NCI-H187 treated with DMSO at 0.1 percent for 48 hours (cell line): ENCODE results near the gene CEP95.
"Not testable (repeated sequence)": the region's sequence is repeated elsewhere in the genome, so short reads cannot be mapped to it uniquely, and the experiment has no call there.

ENCODE experiments used
- DNase-seq: peaks from one replicate; lab custom pipeline; 2025; lab: John Stamatoyannopoulos, UW

Gene CEP95, protein sequence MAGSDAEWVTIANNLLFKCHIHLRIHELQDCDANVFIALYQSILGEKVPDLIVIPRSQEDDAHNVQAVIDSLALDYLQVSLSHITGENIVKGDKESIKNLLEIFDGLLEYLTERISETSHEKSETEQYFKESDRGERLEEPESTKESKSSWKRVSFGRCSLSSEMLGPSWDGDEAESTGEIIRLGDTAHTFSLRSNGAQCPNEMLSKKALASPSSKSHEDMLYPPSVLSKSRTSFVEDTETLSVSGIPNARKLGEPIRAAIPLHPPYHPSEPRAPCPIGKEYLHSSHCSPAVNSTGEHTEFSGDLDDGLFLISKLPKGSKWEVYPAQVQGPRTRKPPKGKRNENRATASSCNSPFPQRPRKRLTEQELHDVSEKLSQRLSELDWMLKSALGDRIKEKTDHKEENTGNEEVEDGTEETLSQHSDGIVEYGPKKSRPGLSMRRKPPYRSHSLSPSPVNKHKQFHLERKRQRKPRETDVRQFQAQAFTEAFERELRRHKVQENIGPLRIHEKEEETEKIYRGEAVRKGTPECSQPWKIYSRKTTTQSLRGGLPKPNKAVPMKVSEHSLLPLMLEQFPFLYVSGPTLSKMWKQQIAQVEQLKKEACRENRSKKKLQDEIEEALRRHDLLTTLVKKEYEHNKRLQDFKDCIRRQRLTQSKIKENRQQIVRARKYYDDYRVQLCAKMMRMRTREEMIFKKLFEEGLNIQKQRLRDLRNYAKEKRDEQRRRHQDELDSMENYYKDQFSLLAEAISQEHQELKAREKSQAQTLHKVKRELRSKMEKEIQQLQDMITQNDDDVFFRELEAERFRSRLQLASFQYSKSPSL

DNA sequence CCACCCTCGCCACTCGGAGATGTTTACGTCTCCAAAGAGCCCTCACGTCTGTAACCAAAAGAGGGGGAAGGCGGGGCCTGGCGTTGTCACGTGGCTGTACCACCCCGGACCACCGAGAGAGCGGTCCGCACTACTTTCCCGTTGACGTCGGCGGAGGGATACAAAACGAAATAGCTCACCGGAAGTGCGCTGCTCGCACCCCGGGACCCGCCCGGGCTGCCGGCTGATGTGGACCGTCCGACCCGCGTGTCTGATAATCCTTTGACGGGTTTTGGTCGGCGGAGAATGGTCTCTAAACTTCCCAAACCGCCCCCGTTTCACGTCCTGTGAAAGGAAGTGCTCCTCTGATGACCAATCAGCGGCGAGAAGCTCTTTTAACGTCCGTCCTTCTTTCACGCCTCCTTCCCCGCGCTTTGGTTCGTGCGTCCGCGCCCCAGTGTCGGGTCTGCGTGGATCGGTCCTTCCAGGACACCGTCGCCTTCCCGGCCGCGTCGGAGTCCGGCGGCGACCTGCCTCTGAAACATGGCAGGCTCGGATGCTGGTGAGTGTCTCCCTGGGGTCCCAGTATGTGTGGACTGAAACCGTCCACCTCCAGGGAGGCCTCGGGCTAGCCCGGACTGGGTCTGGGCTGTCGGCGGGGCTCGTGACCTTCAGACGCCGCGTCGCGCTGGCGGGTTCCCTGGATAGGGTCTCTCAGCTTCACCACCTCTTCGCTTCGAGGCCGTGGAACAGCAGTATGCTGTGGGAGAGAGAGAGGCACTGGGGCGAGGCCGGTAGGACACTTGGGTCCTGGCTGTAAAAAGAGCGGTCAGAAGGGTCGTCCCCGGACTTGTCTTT is at the start of gene CEP95:
TSS of gene CEP95 (plus strand) at position 402 of the 837 bp plus-strand sequence. CDS start at position 523, 121 bp downstream.
- DNase-seq = peak; percentile 92

DNA sequence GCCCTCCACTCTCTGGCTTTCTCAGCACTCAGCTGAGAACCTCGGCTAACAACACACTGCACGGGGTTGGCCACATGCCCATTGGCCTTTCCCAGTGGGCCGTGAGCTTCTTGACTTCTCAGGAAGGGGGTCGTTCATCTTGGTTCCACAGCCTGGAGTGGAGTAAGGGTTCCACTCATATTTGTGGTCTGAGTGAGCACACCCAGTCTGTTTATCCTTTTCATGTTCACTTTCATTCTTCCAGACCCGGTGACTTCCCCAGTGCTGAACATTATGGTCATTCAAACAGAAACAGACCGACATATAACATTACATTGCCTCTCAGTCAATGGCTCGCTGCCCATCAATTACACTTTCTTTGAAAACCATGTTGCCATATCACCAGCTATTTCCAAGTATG is 49.6 kb upstream of the CEP95 start:
- no peak for DNase-seq

DNA sequence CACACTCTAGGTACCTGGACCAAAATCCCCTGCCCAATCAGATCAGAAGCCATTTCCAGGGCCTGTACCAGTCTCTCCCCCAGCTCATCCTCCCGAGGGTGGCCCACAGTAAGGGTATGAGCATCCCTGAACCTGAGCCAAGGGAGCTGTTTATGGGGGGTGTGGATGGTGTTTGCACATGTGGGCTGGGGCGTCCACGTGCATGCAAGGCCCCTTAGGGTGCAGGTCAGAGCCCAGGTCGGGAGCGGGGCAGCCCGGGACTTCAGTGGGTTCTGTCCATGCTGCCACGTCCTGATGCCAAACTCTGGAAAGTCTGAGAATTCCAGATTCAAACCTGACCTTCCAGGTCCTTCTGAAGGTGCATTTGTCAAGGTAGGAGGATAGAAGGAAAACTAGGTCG is 48.0 kb upstream of the CEP95 start:
- no peak for DNase-seq

DNA sequence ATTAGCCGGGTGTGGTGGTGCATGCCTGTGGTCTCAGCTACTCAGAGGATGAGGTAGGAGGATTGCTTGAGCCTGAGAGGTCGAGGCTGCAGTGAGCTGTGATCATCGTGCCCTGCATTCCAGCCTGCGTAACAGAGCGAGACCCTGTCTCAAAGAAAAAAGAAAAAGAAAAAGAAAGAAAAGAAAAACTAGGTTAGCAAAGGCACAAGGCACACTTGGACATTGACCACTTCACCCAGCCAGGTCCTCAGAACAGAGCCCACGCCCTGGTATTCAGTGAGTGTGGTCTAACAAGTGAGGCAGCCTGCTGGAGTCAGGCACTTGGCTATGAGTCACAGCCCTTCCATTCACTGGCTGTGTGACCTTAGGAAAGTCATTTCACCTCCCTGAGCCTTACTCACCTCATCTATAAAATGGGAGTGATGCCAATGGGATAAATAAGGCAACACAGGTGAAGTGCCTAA is 47.5 kb upstream of the CEP95 start:
- no peak for DNase-seq

DNA sequence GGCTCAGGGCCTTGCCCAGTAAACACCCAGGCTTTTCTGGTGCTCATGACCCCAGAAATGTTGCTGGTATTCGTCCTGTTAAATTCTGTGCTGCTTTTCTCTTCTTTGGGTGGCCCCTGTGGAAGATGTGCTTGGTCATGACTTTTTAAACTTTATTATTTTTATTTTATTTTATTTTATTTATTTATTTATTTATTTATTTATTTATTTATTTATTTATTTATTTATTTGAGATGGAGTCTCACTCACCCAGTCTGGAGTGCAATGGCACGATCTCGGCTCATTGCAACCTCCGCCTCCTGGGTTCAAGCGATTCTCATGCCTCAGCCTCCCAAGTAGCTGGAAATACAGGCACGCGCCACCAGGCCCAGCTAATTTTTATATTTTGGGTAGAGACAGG is 47.0 kb upstream of the CEP95 start:
- DNase-seq = not testable (repeated sequence)

DNA sequence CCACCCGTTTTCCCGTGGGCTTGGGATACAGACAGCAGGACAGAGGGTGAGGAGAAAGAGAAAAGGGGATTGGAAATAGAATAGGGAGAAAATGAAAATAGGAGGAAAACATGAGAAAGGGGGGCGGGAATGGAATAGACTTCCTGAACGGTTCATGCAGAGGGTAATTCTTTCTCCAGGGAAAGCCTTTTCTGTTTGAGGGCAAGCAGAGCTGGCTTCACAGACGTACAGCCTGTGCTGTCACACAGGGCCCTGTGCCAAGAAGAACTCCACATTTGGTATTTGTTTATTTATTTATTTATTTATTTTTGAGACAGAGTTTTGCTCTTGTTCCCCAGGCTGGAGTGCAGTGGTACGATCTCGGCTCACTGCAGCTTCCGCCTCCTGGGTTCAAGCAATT is 45.8 kb upstream of the CEP95 start:
- DNase-seq = no peak

DNA sequence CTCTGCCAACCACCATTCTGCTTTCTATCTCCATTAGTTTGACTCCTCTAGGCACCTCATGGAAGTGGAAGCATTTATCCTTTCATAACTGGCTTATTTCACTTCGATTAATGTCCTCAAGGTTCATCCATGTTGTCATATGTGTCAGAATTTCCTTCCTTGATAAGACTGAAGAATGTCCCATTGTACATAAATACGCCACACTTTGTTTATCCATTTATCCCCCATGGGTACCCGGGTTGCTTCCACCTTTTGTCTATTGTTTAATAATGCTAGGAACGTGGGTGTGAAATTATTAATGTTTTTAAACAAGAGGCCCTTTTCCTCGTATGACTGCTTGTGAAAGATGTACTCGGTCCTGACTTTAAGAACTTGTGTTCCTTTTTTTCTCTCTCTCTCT is 45.0 kb upstream of the CEP95 start:
- no peak for DNase-seq

GRCh38 chr17:64466019-64466735 is 40.6 kb upstream of the CEP95 start:
- no peak for DNase-seq

DNA sequence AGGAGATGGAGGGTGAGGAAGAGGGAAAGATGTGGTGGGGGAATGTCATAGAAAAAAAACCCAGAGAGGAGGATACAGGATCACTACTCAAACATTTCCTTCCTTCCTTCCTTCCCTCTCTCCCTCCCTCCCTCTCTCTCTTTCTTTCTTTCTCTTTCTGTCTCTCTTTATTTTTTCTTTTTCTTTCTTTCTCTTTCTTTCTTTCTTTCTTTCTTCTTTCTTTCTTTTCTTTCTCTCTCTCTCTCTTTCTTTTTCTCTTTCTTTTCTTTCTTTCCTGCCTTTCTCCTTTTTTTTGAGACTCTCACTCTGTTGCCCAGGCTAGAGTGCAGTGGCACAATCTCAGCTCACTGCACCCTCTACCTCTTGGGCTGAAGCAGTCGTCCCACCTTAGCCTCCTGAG is 39.9 kb upstream of the CEP95 start:
- not testable (repeated sequence) for DNase-seq

DNA sequence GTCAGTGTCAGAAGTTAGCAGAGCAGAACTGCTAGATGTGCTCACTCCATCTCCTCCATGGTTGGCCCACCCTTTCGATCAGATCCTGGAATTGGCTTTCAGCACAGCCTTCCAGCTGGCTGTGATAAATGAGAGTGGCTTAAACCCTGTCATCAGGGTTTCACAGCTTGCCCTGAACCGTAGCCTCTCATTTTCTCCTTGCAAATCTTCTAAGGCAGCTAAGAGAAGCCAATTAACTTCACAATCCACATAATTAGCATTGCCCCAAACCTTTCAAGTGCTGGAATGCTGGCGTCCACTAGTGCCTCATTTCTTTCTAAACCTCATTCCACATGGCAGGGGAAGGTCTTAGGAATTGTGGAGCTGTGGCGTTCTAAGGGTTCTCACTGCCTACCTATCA is 36.2 kb upstream of the CEP95 start:
- no peak for DNase-seq

DNA sequence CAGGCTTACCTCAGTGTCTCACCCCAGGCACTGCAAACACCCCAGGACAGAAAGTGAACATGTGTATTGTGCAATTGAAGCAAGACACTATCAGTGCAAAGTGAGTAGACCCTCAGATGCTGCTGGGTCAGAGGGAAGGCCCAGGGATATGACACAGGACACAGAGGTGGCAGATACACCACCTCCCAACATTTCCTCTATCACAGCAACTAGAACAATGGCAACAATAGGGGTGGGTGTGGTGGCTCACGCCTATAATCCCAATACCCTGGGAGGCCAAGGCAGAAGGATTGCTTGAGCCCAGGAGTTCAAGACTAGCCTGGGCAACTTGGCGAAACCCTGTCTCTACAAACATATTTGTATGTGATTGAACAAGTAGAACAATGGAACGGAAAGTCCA is 35.3 kb upstream of the CEP95 start:
- DNase-seq = no peak

DNA sequence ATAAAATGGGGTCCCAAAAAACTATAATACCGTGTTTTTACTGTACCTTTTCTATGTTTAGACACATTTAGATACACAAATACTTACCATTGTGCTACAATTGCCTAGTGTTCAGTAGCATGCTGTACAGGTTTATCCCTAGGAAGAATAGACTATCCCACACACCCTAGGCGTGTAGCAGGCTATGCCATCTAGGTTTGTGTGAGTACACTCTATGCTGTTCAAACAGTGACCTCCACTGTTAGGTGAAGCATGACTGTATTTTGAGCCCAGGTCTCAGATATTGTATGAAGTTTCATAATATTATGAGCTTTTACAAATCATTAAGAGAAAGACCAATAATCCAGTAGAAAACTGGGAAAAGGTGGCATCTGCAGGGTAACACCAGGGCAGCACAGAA is 34.2 kb upstream of the CEP95 start:
- no peak for DNase-seq

GRCh38 chr17:64477849-64478248 is 28.9 kb upstream of the CEP95 start:
- DNase-seq = no peak

DNA sequence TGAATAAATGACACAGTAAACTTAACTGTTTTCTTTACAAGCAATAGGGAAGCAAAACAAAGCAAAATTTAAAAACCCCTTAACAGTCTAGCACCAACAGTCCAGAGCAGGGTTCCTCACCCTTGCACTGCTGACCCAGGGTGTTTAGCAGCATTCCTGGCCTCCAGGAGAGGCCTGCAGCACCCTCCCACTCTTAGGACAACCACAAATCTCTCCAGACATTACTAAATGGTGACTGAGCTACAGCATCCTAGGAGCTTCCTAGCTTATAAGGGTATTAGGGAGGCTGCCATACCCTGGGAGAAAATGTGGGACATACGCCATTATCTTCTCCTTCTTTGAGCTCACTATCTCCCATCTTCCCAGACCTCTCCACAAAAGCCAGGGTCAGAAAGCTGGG is 25.8 kb upstream of the CEP95 start:
- no peak for DNase-seq

- no peak for DNase-seq
Measured at GRCh38 chr17:64484380-64484779, 22.4 kb upstream of the CEP95 start.

DNA sequence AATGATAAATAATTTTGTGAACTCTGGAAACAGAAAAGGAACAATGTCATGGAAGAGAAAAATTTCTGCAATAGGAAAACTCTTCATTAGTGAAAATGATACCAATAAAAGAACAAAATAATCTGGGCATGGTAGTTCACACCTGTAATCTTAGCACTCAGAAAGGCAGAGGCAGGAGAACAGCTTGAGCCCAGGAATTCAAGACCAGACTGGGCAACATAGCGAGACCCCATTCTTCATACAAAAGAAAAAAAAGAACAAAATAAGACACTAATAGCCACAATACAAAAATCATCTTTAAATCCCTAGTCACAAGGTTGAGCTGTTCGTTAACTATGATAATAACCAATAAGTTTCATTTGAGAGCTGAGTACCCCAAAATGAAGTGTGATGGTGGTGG is 18.5 kb upstream of the CEP95 start:
- no peak for DNase-seq

- DNase-seq = no peak
Measured at GRCh38 chr17:64491034-64491860, 15.5 kb upstream of the CEP95 start.

DNA sequence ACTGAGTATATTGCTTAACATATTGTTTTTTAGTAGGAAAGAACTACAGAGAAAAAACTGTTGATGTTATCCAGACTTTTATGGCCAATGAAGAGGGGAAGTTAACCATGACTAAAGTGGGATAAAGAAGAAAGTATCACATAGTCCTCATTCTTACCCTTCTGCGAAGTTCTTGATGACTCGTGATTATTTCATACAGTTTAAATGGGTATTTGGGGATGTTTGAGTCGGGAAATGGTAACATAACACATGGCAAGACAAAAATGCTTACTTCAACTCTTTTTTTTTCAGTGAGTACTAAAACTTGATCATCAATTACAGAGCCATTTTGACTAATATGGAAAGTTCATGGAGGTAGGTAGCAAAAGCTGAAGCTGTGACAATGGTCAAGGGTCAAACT is 14.8 kb upstream of the CEP95 start:
- no peak for DNase-seq

GRCh38 chr17:64492481-64493109 is 14.2 kb upstream of the CEP95 start:
- no peak for DNase-seq

GRCh38 chr17:64494121-64494520 is 12.7 kb upstream of the CEP95 start:
- DNase-seq = no peak
